ENCODE results near the gene EPB41L1.

Gene EPB41L1

GRCh38 chr20:36225666-36226065, 71.1 kb downstream of the EPB41L1 start:
- DNase-seq (ENCODE audit: low read depth in 2 of 2) = no peak

- no peak for DNase-seq (ENCODE audit: low read depth in 2 of 2)
Observed at GRCh38 chr20:36228770-36229169, 74.2 kb downstream of the EPB41L1 start.

GRCh38 chr20:36230019-36230418, 75.5 kb downstream of the EPB41L1 start:
- no peak for DNase-seq (ENCODE audit: low read depth in 2 of 2)

GRCh38 chr20:36231331-36231730, 76.8 kb downstream of the EPB41L1 start:
- DNase-seq (ENCODE audit: low read depth in 2 of 2) = no peak

GRCh38 chr20:36234771-36235320, 80.3 kb downstream of the EPB41L1 start:
- DNase-seq (ENCODE audit: low read depth in 2 of 2) = no peak

GRCh38 chr20:36235892-36236785, 81.6 kb downstream of the EPB41L1 start, which contains the start of gene AAR2:
AAR2 (plus strand) TSS chr20:36236478; CDS start chr20:36239869, 3,391 bp downstream.
- peak; percentile 71 to 78 for DNase-seq (ENCODE audit: low read depth in 2 of 2)

GRCh38 chr20:36236786-36237121, 82.2 kb downstream of the EPB41L1 start:
- DNase-seq (ENCODE audit: low read depth in 2 of 2) = no peak

GRCh38 chr20:36237477-36237876, 82.9 kb downstream of the EPB41L1 start:
- DNase-seq (ENCODE audit: low read depth in 2 of 2) = no peak

GRCh38 chr20:36238153-36238552, 83.6 kb downstream of the EPB41L1 start:
- no peak for DNase-seq (ENCODE audit: low read depth in 2 of 2)

GRCh38 chr20:36238760-36239159, 84.2 kb downstream of the EPB41L1 start:
- no peak for DNase-seq (ENCODE audit: low read depth in 2 of 2)

- no peak for DNase-seq (ENCODE audit: low read depth in 2 of 2)
Observed at GRCh38 chr20:36240076-36240475, 85.5 kb downstream of the EPB41L1 start.

GRCh38 chr20:36241678-36242077, 87.1 kb downstream of the EPB41L1 start:
- DNase-seq (ENCODE audit: low read depth in 2 of 2) = no peak

- no peak for DNase-seq (ENCODE audit: low read depth in 2 of 2)
Observed at GRCh38 chr20:36243726-36244125, 89.2 kb downstream of the EPB41L1 start.

- DNase-seq (ENCODE audit: low read depth in 2 of 2) = no peak
Observed at GRCh38 chr20:36246401-36246800, 91.9 kb downstream of the EPB41L1 start.

- DNase-seq (ENCODE audit: low read depth in 2 of 2) = no peak
Observed at GRCh38 chr20:36248836-36249235, 94.3 kb downstream of the EPB41L1 start.

- DNase-seq (ENCODE audit: low read depth in 2 of 2) = no peak
Observed at GRCh38 chr20:36249450-36249849, 94.9 kb downstream of the EPB41L1 start.

GRCh38 chr20:36251426-36251825, 96.9 kb downstream of the EPB41L1 start:
- DNase-seq (ENCODE audit: low read depth in 2 of 2) = no peak

GRCh38 chr20:36252511-36252910, 98.0 kb downstream of the EPB41L1 start:
- no peak for DNase-seq (ENCODE audit: low read depth in 2 of 2)

GRCh38 chr20:36253036-36253435, 98.5 kb downstream of the EPB41L1 start:
- DNase-seq (ENCODE audit: low read depth in 2 of 2) = no peak

GRCh38 chr20:36254076-36254475, 99.5 kb downstream of the EPB41L1 start:
- DNase-seq (ENCODE audit: low read depth in 2 of 2) = no peak

- DNase-seq (ENCODE audit: low read depth in 2 of 2) = no peak
Observed at GRCh38 chr20:36255445-36255844, 100.9 kb downstream of the EPB41L1 start.

- DNase-seq (ENCODE audit: low read depth in 2 of 2) = no peak
Observed at GRCh38 chr20:36259177-36260061, 104.9 kb downstream of the EPB41L1 start.
